ENCODE data around the gene SERPING1. TPM values are rescaled to one million over a fixed set of nuclear protein-coding genes. Genes with fewer than 3 reads are reported as not detected.

Gene SERPING1
- total RNA-seq: 17.4 and 25.5 TPM in 2 replicates

GRCh38 chr11:57597461-57597915 lies at the start of gene SERPING1:
SERPING1 (plus strand) TSS chr11:57597685; CDS start chr11:57598271, 586 bp downstream.

GRCh38 chr11:57567515-57568329 lies 29.8 kb upstream of the SERPING1 start, which contains the start of gene UBE2L6:
UBE2L6 (minus strand) TSS chr11:57567672; CDS start chr11:57567611, 61 bp downstream.

GRCh38 chr11:57649826-57650738 lies 52.6 kb downstream of the SERPING1 start, which contains the start of gene YPEL4:
YPEL4 (minus strand) TSS chr11:57649912; CDS start chr11:57647107, 2,805 bp downstream.

GRCh38 chr11:57657194-57658022 lies 59.9 kb downstream of the SERPING1 start, which contains the start of gene CLP1:
CLP1 (plus strand) TSS chr11:57657762; CDS start chr11:57659477, 1,715 bp downstream.

Other genes starting within 250 kb of the SERPING1 start
- gene PRG3, start 216.5 kb upstream of the SERPING1 start, total RNA-seq: not detected in 2 replicates
- gene PRG2, start 207.0 kb upstream of the SERPING1 start, total RNA-seq: 0.08 TPM in 1 of 2 replicates, not detected in the other
- gene SLC43A3, start 170.6 kb upstream of the SERPING1 start, total RNA-seq: 16.5 and 93.8 TPM in 2 replicates
- 0.04 and 0.31 TPM in 2 replicates for gene RTN4RL2, start 137.2 kb upstream of the SERPING1 start, total RNA-seq
- 5.7 and 10.0 TPM in 2 replicates for gene SLC43A1, start 82.0 kb upstream of the SERPING1 start, total RNA-seq
- gene TIMM10, start 66.9 kb upstream of the SERPING1 start, total RNA-seq: 78.7 and 125 TPM in 2 replicates
- gene SMTNL1, start 60.1 kb upstream of the SERPING1 start, total RNA-seq: not detected in 2 replicates
- gene UBE2L6, start 30.0 kb upstream of the SERPING1 start, total RNA-seq: 31.6 and 47.7 TPM in 2 replicates
- gene YPEL4, start 52.2 kb downstream of the SERPING1 start, total RNA-seq: 0.08 TPM in 1 of 2 replicates, not detected in the other
- 13.7 and 22.4 TPM in 2 replicates for gene CLP1, start 60.1 kb downstream of the SERPING1 start, total RNA-seq
- gene ZDHHC5, start 70.4 kb downstream of the SERPING1 start, total RNA-seq: 39.4 and 48.3 TPM in 2 replicates
- 17.2 and 19.6 TPM in 2 replicates for gene MED19, start 114.5 kb downstream of the SERPING1 start, total RNA-seq
- gene TMX2, start 114.9 kb downstream of the SERPING1 start, total RNA-seq: 51.1 and 68.6 TPM in 2 replicates
- 161 and 188 TPM in 2 replicates for gene SELENOH, start 143.8 kb downstream of the SERPING1 start, total RNA-seq
- not detected in 2 replicates for gene BTBD18, start 154.1 kb downstream of the SERPING1 start, total RNA-seq
- gene CTNND1, start 164.1 kb downstream of the SERPING1 start, total RNA-seq: 76.0 and 84.1 TPM in 2 replicates